ENCODE results near the gene TMEM9.

Gene TMEM9

DNA sequence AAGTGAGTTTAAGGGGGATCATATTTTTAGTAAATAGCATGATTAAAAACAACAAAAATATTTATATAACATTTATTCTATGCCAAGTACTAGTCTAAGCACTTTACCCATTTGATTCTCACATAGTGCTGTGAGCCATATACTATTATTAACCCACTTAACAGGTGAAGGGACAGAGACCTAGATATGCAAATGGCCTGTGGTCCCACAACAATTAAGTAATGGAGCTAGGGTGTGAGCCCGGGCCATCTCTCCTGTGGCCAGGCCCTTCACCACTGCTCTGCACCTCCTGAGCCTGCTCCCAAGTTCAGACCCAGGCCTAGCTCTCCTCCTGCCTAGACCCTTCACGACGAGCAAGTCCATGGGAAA, 27.8 kb downstream of the TMEM9 start:
- no peak for DNase-seq

DNA sequence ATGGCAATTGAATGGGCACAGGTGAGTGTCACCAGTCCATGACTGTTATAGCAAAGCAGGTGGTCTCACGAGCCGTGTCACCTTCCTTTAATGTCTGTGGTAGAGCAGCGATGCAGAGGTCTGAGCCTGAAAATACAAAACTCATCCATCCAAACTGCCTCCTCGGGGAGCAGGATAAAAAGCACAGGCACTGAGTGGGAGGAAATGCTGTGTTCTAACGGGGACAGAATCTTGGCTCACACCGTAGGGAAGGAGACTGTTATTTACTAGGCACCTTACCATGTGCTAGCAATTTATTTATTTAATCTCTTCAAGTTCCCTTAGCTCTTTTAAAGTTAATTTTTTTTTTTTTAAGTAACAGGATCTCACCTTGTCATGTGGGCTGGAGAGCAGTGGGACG, 28.5 kb downstream of the TMEM9 start:
- DNase-seq, result no peak

DNA sequence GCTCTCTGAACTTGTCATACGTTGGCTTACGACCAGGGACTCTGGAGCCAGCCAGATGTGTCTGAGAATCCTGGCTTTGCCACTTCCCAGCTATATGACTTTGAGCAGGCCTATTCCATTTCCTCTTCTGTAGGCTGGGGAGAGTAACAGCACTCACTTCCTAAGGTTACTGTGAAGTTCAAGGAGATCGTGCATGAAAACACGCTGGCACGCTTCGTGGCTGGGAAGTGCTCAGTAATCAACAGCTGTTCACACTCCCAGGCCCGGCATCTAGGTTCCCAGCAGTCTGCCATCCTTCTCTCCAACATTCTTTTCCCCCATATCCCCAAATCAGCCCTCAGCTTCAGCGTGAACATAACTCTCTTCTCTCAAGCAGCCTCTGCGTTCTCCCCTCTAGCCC, 29.3 kb downstream of the TMEM9 start:
- no peak for DNase-seq

DNA sequence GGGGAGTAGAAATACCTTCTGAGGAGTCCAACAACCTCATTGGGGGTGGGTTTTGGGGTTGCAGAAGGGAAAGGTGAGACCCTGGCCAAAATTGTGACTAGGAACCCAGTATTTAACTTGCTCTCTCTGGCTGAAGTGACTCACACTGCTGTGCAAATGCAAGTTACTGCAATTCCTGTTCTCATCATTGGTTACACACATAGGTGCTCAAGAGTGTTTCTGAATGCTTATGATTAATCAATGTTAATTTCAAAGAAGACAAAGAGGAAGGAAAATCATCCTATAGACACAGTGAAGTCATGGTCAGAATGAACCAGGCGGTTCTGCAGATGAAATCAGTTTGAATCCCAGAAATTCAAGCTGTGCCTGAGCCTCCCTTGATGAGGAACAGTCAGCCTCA, 30.4 kb downstream of the TMEM9 start:
- no peak for DNase-seq

DNA sequence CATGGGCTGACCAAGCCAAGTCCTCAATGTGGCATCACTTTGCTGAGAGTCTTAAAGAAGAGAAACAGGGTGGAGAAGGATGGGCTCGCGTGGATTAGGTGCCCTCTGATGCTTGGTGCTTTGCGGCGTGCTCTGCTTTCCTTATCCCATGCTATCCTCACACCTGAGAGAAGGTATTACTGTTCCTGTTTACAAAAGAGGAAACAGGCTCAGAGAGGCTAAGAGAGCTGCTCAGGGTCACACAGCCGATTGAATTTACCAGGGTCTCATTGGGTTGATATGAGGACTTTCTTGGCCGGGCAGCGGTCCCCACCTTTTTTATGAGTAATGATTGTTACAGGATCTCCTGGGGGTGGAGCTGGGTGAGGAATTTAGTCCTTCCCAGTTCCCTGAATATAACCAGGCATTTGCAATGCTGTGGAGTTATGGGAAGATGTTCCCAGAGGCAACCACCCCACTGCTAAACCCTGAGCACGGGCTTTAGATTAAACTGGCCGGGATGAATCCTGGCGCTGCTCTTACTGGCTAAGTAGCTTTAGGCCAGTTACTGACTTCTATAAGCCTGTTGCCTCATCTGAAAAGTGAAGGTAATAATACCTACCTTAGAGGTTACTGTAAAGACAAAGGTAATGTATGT, 31.8 kb downstream of the TMEM9 start:
- no peak for DNase-seq

DNA sequence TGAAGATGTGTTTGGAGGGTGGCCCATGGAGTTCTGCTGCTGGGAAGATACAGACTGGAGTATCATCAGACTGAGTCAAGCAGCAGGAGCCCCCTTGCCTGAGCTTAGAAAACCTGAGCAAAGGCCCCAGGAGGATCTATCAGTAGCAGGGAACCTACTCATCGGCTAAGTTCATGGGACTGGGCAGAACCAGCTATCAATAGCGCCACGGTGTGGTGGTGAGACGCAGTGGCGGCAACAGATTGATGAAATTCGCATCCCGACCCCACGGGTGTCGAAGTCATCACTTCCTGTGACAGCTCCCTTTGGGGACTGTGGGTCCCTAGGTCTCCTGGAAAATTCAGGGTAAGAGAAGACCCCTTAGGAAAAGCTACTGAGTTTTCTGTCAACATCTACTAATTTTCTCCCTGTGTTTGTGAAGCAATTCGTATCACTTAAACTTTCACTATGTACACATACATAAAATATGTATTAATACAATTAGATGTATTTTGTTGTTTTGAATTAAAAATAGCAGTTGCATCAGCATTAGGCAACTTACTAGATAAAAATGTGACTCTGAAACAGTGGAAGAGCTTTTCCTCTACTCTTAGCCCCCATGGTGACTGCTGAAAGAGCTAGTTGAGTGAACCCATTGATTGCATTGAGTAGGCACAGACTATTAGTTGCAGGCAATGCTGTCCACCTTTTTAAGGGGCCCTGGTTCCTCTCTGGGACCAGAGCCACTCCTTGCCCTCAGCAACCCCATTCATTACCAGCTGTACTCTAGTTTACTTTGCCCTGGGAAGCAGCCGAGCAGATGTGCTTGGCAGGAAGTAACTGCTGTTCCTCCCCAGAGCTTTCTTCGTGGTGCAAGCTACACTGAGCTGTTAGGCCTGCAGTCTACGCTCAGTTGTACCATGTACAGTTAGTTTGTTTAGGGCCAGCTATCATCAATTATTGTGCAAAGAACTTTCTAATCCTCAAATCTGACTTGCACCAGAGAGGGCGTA, 34.8 kb downstream of the TMEM9 start:
- DNase-seq, result peak; percentile 22

DNA sequence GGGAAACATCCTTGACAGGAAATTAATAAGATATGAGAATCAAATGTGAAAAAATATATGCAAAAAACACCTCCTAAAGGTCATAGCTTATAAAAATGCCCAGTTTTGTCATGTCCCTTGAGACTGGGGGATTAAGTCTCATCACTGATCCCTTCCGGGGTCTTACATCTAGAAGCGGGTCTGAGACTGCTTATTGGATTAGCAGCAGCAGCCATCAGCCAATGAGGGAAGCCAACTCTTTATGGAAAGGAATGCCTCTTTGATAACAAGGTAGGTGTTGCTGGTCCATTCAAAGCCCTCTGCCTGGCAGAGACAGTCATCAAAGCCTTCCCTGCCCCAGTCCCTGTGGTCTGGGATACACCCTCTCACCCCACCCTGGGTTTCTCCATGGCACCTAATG, 38.2 kb downstream of the TMEM9 start:
- no peak for DNase-seq

DNA sequence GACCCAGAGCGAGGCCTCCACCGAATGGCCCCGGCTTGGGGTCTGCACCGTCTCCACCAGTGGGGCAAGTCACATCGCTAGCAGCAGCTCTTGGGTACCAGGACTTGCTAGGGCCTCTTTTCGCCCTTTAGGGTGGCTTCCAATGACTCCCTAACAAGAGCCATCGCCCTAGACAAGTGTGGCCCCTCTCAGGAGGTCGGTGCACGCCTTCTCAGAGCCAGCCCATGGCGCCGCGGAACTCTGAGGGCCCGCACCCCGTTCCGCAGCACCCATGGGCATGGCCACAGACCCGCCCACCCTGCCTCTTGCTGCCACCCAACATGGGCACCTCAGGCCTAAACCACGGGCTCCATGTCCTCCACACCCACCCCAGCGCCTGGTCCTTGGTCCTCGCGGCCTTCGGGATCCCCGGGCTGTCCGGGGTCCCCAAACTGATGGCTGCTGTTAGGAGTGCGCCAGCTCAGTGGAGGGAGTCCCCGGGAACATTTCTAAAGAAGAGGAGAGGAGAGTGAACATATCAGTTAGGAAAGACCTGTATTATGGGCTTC, 38.8 kb downstream of the TMEM9 start:
- DNase-seq, result no peak

DNA sequence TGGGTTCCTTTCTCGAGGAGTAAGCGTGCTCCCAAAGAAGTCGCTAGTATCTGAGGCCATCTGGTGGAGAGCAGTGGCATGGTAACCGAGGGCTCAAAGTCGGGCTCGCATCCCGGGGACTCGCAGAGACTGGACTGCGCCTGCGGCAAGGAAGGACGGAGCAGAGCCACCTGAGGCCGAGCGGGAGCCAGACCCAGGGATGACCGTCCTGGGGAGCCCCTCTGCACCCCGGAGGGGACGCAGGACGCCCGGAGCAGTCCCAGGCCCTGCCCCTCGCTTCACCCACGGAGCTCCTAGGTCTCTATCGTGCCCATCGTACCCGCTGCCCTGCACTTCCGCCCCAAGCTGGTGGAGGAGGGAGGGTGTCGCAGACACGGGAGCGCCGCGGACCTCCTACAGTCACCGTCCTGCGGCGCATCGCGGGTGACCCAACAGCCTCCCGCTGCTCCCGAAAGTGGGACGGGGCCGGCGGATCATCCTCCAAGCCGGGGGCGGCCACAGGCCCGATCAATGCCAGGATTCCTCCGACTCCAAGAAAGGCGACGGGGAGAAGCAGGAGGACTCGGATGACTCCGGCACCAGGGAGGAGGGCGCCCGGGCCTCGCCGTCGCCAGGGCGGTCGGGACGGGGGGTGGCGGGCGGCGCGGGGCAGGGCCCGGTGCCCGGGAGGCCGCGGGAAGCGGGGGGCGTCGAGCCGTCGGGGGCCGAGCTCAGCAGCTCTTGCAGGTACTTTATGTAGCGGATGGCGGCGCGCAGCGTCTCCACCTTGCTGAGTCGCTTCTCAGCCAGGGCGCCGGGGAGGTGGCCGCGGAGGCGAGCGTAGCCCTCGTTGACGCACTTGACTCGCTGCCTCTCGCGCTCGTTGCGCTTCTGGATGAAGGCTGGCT, 39.8 kb downstream of the TMEM9 start:
- DNase-seq, result peak; percentile 66

DNA sequence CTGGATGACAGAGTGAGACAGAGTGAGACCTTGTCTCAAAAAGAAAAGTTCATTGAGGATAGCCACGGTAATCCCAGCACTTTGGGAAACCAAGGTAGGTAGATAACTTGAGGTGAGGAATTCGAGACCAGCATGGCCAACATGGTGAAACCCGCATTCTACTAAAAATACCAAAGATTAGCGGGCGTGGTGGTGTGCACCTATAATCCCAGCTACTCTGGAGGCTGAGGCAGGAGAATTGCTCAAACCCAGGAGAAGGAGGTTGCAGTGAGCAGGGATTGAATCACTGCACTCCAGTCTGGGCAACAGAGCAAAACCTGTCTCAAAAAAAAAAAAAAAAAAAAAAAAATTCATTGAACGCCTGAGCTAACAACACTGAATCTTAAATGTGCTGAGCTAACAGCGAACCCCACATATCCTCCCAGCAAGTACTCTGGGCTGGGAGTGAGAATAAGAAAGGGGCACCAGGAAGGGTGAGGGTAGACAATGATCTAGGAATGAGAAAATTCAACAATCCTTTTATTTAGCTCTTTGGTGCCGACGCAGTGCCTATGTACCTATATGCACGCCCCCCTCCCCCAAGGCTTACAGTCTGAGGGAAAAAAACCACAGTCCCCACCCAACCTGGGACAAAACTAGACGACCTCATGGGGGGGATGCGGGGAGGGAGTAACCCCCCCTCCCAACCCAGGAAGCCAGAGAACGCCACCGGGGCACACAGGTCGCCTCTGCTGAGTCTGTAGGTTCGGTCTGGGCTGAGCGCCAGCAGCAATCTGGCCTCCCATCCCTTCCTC, 40.6 kb downstream of the TMEM9 start:
- DNase-seq, result no peak

DNA sequence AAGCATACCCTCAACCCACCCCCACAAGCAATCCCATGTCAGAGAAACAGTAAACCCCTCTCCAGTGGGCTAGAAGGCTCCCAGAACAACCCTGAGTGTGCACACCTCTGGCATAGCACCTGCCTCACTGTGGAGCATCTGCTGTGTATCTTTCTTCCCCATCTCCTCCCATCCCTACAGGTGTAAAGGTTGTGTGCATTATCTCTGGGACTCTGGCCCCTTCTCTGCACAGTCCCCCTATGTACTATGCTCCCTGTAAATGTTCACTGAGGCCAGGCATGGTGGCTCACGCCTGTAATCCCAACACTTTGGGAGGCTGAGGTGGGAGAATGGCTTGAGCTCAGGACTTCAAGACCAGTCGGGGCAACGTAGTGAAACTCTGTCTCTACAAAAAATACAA, 41.3 kb downstream of the TMEM9 start:
- no peak for DNase-seq

DNA sequence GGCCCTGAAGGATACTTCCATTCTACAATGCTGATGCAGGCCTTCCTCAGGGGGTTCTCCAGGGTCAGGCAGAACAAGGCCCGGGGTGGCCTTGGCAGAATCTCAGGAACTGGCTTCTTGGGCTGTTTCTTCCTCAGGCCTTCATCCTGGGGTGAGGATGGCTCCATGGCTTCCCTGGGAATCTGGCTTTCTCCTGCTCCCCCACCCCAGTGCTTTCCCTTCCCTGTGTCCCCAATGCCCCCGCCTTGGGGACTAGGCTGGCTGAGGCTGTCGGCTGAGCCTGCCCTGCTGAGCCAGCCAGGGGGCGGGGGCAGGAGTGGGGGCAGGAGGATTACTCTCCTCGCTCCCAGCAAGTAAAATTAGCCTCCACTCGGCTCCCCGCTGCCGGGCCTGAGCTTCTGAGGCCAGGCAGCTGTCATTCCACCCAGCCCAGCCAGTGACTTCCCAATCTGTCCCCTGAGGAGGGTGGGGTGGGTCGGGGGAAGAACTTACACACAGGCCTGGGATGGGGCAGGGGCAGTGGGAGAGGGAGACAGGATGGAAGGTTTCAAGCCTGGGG, 42.0 kb downstream of the TMEM9 start, which contains the start of gene CACNA1S:
CACNA1S (minus strand) TSS at position 254 of the 559 bp plus-strand sequence; CDS start at position 167, 87 bp downstream.
- no peak for DNase-seq

DNA sequence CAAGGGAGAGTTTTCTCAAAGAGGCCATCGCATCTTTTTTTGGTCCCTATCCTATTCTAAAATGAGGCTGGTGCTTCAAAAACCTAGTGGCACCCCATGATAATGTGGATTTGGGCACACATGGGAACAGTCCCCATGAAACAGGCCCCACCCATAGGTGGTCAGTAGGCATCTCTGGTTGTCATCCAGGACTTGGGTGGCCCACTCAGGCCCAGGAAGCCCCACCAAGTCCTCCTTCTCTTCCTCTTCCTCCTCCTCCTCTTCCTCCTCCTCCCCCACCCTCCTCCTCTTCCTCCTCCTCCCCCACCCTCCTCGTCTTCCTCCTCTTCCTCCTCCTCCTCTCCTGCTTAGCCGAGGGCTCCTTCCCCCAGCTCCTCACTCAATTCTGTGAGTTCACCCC, 42.6 kb downstream of the TMEM9 start:
- DNase-seq, result no peak

DNA sequence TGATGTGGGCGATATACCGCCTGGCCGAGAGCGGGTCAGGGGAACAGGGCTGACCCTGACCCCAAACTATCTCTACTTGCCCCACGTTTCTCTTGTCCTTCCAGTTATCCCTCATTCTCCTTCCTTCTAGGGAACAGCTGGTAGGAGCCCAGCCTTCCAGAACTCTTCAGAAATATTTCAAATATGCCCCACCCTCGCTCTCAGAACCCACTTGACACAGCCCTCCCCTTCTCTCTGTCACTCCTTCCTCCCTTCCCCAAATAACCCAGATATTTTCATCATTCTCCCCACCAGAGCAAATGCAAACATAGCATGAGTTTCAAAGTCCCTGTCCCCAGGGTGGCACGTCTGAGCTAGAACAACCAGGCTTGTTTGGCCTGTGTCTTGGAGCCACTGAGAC, 43.1 kb downstream of the TMEM9 start:
- no peak for DNase-seq

DNA sequence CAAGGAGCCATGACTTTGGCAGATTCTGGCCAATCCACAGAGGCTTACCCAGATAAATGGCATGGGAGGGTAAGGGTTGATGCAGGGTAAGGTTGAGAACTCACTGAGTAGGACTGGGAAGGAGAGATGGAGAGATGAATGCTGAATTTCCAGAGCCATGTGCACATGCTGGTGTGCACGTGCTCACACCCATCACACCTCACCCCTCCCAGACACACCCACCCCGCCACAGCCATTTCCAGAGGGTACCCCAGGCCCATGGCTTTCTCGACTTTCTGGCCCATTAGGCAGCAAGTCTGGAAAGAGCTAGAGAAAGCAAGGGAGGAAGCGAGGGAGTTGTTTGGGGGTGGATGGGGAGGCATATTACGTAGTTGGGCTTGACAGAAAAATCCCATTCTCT, 43.7 kb downstream of the TMEM9 start:
- DNase-seq, result no peak

DNA sequence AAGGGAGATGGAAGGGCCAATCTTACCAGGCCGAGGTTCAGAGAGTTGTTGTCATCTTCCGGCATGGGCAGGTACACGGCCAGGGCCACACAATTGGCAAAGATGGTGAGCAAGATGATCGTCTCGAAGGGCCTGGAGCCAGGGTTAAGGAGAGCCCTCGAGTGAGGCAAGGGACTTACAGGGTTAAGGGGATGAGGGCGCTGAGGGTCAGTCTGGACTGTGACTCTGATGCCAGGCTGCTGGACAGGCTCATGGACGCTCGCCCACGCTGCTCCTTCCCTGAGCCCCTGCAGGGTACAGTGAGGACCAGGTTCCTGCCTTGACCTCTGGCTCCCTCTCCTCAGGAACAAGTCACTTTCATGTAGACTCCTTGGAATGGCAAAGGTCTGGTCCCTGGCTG, 44.1 kb downstream of the TMEM9 start:
- DNase-seq, result no peak

DNA sequence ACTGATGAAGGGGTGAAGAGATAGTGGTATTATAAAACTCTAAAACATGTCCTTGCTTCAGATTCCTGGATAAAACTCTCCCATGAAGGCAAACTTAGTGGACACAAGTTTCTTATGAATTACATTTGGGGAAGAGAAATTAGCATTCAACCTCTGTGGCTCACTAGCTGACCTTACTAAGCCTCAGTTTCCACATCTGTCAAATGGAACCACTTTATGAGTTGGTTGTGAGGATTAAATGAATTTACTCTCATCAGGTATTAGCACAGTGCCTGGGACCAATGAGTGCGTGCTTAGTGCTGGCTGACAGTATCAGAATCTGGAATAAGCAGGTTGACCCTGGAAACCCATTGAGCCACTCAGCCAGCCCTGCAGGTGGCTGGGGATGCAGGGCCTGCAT, 44.6 kb downstream of the TMEM9 start:
- DNase-seq, result no peak

DNA sequence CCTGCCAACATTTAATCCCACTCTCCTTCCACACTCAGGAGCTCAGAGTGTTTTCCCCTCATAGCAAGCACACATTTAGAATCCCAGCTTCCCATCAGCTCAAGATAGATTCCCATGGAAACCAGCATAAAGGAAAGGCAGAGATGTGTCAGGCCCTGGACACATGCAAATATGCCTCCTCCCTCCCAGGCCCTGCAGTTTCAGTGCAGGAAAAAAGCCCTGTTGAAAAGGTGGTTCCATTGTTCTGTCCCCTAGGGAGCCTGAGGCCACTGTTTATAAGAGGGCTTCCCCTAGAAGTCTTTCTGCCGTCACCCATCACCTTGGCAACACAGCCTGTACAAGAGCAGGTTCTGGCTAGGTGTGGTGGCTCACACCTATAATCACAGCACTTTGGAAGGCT, 45.7 kb downstream of the TMEM9 start:
- no peak for DNase-seq

DNA sequence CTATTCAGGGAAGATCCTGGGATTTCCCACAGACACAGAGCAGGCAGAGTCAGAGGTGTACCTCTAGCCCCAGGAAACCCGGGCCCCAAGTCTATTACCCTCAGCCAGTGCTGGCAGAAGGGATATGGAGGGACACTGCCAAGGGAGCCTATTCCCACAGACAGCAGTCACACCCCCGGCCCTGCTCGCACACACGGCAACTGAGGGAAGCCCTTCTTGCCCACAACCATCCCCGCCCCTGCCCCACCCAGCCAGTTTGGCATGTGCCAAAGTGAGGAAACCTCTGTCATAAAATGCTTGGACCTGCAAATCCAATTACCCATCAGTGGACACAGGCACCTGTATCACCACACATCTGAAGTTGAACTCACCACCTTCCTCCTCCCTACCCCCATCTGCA, 48.6 kb downstream of the TMEM9 start:
- DNase-seq, result no peak

DNA sequence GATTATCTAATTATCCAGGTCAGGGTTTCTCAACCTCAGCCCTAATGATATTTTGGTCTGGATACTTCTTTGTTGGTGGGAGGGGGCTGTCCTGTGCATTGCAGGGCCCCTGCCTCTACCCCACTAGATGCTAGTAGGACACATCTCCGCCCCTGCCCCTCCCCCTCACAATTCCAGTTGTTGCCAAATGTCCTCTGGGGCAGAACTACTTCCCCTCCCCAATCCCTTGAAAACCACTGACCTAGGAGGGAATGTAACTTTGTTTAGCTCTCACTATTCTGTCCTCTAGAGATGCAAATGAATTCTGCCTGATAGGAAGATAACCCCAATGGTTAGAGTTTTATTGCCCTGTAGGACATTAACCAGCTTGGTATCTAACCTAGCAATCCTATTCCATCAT, 50.1 kb downstream of the TMEM9 start:
- no peak for DNase-seq

DNA sequence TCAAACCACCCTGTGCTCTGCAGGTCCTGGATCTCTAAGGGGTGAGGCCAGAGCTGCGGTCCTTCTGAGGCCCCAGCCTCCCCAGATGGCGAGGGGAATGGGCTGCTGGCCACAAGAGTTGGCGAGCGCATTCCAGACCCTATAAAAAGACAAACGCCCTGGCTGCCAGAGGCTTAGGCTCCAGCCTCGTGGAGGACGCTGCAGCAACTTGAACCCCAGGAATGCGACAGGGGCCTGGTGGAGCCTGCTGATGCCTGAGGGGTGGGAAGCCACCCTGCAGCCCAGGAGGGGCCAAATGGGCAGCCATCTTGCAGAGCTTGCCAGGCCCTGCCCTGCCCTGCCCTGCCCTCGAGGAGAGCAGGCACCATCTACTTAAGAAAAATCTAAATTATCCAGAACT, 50.6 kb downstream of the TMEM9 start:
- no peak for DNase-seq
